T follicular helper cell (primary cell): ENCODE data around the gene EIF4E2.

ENCODE experiments used
- DNase-seq: peaks from one replicate; pipeline ENCODE4 v3.0.0-alpha.2; 2020; ENCODE audit warnings: low read depth

The EIF4E2 gene

DNA sequence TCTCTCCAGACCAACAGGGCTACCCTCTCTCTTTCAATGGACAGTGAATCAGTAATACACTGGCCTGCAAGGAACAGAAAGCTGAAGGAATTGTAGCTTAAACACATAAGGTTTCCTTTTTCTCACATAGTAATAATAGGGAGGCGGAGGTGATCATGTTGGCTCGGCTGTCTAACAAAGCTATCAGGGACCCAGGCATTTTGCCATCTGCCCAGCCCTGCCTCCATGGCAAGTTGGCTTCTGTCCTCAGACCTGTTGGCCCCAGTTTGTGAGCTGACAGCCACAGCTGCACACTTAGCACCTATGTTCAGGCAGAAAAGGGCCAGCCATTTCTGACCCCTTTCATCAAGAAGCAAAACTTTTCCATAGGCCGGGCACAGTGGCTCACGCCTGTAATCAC is 13.0 kb upstream of the EIF4E2 start:
- no peak for DNase-seq

DNA sequence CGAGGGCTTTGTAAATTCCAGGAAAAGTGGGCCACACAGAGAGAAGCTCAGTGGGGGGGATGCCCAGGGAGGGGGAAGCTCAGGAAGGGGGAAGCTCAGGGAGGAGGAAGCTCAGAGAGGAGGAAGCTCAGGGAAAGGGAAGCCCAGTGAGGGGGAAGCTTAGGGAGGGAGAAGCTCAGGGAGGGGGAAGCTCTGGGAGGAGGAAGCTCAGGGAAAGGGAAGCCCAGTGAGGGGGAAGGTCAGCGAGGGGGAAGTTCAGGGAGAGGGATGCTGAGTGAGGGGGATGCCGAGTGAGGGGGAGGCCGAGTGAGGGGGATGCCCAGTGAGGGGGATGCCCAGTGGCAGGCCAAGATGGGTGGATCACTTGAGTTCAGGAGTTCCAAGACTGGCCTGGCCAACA is 11.8 kb upstream of the EIF4E2 start:
- DNase-seq: no peak

DNA sequence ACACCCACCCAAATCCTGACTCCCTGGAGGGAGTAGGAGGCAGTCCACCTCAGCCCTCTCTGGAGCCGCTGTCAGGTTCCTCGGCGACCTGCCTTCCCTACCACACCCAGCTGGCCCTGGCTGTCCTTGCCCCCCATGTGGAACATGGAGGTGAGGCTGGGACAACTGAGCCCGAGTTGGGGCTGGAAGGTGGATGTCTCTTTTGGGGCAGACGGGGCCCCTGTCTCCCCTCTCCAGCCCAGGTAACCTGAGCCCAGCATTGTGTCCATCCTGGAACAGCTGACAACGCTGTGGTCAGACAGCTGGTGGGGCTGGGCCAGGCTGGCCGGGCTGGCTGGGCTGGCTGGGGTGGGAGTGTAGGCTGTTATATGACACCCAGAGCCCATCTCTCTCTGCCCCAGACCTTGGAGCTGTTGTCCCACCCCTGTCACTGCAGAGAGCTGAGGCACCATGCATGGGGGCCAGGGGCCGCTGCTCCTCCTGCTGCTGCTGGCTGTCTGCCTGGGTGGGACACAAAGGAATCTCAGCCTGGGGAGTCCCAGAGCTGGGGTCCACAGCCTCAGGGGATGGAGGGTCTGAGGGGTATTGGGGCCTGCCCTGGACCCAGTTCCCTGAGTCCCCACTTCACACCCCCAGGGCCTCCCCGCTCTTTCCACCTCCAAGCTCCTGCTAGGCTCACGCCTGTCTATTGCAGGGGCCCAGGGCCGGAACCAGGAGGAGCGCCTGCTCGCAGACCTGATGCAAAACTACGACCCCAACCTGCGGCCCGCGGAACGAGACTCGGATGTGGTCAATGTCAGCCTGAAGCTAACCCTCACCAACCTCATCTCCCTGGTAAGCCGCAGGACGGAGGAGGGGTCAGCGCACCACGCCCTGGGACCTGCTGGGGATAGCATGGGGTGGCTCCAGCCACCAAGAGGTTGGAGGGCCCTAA is 10.9 kb upstream of the EIF4E2 start, which contains the start of gene CHRNG:
Gene CHRNG (plus strand): TSS at position 395 of the 934 bp plus-strand sequence. CDS start 56 bp downstream, at position 451.
- DNase-seq: no peak

DNA sequence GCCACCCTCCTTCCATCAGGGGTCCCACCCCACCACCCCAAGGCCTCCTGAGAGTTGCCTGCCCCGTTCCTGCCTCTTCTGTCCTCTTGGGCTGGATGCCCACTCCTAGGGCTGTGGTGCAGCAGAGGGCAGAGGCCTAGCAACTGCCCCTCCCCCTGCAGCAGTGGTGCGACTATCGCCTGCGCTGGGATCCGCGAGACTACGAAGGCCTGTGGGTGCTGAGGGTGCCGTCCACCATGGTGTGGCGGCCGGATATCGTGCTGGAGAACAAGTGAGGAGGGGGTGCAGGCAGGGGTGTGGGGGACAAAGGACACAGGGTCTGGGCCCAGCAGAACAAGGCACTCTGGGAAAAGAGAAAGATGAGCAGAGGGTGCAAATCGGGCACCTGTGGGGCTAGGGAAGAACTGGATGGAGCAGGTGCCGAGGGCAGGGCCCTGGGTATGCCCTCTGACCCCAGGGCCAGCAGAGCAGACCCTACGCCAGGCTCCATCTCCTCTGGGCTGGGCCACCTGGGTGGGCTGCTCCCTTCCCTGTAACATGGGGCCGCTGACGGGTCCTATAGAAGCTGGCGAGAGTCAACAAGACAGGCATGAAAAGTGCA is 9.9 kb upstream of the EIF4E2 start:
- no peak for DNase-seq

DNA sequence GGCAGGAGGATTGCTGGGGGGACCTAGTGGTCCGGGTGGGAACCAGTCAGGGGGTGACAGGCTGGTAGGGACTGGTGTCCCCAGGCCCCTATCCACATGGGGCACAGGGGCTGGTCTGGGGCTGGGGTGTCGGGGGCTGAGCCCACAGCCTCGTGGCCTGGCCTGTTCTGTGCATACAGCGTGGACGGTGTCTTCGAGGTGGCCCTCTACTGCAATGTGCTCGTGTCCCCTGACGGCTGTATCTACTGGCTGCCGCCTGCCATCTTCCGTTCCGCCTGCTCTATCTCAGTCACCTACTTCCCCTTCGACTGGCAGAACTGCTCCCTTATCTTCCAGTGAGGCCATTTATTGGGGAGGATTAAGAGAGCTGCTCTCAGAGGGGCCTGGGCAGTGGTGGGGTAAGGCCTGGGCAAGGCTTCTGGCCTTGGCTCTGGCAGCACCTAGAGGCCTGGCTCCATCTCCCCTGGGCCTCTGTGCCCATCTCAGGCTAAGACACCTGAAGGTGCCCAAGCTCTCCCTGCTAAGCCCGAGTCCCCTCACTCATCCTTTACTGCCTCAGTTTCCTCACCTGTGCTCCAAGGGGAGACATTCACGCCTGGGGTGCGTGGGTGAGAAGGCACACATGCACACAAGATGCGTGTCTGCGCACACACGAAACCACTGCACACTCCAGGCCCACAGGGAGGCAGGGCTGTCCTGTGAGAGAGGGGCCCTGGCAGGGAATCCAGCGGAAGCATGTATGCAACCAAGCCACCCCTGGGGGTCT is 9.1 kb upstream of the EIF4E2 start:
- no peak for DNase-seq

DNA sequence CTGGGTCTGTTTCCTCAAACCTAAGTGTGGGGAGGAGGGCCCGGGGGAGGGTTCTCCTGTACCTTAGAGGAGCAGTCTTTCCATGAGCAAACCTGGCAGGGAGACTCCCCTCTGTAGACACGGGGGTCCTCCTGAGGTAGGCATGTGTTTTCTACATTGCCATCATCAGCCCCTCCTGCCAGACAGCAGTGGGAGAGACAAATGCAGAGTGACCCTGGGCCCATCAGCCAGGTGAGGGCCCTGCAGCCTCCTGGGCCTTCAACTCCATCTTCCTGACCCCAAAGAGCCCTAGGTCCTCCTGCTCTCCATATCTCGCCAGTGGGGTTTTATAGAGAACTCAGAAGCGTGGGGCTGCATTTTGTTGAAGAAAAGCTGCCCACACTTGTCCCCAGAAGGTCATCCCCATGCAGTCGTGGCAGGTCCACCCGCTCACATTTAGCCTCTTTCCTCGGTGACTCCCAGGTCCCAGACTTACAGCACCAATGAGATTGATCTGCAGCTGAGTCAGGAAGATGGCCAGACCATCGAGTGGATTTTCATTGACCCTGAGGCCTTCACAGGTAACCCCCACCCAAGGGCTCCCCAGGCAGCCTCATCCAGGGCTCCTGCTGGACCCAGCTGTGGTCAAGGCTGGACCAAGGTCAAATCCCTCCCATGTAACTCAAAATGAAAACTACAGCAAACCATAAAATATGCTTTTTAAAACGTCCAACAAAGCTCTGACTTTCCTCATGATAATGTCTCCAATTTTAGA is 8.4 kb upstream of the EIF4E2 start:
- no peak for DNase-seq

DNA sequence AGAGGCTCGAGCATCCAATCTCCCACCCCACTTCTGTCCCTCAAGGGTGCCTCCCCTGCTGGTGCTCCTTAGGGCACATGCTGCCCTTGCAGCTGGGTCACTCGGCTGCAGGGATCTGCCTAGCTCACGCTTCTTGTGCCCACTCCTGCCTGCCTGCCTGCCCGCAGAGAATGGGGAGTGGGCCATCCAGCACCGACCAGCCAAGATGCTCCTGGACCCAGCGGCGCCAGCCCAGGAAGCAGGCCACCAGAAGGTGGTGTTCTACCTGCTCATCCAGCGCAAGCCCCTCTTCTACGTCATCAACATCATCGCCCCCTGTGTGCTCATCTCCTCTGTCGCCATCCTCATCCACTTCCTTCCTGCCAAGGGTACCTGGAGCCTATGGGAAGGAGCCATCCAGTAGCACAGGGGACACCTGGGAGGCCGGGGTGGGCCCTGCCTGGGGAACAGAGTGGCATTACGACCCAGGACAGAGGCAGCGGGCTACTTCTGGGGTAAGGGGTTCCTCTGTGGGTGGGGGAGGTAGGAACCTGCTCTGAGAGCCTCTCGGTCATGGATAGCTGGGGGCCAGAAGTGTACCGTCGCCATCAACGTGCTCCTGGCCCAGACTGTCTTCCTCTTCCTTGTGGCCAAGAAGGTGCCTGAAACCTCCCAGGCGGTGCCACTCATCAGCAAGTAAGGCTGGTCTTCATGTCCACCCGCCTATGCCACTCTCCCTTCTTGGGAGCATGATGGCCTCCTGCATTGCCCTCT is 7.6 kb upstream of the EIF4E2 start:
- no peak for DNase-seq

DNA sequence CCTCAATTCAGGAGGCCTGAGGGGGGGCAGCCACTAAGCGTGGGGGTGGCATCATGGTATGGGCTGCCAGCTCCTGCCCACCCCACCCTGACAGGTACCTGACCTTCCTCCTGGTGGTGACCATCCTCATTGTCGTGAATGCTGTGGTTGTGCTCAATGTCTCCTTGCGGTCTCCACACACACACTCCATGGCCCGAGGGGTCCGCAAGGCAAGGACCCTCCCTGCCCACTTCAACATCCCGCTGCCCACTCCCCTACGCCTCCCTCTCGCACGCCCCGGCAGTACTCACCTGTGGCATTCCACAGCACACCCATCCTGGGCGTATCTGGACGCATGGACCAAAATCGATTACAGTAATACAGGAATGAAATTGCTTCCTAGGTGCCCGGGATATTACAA is 7.0 kb upstream of the EIF4E2 start:
- DNase-seq: no peak

DNA sequence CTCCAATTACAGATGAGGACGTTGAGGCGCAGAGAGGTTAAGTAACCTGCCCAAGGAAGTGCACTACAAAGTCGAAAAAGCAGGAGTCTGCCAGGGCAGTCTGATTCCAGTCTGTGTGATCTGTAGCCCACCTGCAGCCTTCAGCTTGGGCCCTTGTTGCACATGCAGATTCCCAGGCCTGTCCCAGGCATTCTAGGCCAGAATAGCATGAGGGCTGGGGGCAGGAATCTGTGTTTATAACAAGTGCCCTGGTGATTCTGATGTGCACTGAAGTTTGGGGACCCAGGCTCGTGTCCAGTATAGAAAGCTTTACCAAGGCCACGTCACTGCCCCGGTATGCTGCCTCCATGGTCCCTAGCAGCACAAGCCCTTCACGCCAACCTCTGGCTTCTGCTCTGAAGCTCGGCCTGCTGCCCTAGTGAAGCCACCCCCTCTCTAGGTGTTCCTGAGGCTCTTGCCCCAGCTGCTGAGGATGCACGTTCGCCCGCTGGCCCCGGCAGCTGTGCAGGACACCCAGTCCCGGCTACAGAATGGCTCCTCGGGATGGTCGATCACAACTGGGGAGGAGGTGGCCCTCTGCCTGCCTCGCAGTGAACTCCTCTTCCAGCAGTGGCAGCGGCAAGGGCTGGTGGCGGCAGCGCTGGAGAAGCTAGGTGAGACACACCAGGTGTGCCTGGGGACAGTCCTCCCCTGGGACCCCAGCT is 6.4 kb upstream of the EIF4E2 start:
- no peak for DNase-seq

DNA sequence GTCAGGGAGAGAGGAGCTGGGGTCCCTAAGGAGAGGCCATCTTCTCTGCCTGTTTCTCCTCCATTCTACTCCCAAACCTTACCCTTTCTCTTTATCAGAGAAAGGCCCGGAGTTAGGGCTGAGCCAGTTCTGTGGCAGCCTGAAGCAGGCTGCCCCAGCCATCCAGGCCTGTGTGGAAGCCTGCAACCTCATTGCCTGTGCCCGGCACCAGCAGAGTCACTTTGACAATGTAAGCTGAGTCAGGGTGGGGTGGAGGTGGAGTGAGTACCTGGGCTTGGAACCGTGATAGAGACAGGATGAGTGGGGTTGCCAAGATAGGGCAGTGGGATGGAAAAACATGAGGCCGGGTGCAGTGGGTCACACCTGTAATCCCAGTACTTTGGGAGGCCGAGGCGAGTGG is 5.8 kb upstream of the EIF4E2 start:
- DNase-seq: no peak

DNA sequence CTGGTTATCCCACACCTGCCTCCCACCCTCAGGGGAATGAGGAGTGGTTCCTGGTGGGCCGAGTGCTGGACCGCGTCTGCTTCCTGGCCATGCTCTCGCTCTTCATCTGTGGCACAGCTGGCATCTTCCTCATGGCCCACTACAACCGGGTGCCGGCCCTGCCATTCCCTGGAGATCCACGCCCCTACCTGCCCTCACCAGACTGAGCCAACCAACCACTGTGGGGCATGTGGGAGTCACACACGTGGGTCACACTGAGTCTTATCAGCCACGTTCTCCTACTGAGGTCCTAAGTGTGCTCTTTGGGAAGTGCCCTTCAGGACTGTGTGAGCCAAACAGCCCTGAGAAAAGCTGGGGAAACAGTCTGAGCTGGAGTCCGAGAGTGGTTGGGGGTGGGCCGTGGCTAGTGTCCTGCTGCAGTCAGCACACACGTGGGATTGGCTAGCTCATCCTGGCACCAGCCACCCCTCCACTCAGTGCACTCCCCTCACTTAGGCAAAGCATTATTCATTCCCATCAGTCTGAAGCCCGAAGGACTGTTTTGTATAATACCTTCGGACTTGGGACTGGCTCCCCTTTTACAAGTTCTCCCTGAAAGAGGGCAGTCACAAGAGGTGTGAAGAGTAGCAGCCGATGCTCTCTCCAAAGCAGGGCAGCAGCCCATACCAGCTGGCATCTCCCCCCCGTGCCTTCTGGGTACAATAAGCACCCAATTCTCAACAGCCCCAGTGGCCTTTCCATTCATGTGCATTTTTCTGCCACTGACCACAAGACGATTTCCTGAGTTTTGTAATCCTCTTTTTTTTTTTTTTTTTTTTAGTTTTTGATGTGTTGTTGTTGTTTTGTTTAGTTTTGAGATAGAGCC is 4.7 kb upstream of the EIF4E2 start:
- no peak for DNase-seq

DNA sequence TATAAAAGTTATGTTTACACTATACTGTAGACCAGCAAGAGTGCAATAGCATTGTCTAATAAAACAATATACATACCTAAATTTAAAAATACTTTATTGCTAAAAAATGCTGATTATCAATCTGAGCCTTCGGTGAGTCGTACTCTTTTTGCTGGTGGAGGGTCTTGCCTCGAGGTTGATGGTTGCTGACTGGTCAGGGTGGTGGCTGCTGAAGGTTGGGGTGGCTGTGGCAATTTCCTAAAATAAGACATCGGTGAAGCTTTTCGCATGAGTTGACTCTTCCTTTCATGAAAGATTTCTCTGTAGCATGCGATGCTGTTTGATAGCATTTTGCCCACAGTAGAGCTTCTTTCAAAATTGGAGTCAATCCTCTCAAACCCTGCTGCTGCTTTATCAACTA is 2.5 kb upstream of the EIF4E2 start:
- no peak for DNase-seq

DNA sequence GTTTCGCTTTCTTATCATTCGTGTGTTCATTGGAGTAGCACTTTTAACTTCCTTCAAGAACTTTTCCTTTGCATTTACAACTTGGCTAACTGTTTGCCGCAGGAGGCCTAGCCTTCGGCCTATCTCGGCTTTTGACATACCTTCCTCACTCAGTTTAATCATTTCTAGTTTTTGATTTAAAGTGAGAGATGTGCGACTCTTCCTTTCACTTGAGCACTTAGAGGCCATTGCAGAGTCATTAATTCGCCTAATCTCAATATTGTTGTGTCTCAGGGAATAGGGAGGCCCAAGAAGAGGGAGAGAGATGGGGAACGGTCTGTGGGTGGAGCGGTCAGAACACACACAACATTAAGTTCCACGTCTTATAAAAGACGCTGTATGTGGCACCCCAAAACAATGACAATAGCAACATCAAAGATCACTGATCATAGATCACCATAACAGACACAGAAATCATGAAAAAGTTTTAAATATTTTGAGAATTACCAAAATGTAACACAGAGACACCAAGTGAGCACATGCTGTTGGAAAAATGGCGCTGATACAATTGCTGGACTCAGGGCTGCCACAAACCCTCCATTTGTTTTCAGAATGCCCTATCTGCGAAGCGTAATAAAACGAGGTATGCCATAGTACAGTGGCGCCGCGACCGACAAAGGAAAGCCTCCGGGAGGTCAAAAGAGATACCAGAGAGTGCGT is 685 bp upstream of the EIF4E2 start:
- DNase-seq: no peak

DNA sequence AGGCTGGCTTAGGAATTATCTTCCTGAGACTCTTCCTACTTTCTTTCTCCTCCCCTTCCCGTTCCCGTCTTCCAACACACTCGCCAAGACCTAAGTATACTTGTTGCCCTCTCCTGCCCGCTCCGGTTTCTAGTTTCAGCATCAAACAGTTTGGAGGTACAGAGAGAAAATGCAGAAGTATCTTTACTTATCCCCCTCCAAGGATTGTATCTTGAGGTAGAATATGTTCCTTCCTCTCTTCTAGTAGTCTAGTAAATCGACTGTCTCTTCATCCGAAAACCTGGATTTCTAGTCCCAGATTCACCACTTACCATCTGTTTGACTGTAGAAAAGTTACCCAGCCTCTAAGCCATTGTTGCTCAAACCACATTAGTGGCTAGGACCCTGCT is 755 bp downstream of the EIF4E2 start:
- no peak for DNase-seq

DNA sequence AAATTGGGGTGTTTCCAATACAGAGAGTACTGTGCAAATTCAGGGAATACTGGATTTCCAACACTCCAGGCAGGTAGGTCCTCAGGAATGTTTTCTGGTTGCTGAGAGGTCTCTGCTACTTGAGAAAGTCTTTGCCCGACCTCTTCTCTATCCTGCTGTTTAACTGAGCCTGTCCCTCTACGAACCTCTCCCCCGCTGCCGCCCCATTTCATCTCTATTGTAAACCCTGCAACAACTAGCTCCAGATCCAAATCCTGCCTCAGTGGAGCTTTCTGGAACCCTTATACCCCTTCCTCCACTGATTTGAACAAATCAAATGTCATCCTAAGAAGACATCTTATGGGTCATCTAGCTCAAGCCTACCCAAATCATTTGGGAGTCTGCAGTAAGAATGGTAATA is 1.3 kb downstream of the EIF4E2 start:
- DNase-seq: no peak

DNA sequence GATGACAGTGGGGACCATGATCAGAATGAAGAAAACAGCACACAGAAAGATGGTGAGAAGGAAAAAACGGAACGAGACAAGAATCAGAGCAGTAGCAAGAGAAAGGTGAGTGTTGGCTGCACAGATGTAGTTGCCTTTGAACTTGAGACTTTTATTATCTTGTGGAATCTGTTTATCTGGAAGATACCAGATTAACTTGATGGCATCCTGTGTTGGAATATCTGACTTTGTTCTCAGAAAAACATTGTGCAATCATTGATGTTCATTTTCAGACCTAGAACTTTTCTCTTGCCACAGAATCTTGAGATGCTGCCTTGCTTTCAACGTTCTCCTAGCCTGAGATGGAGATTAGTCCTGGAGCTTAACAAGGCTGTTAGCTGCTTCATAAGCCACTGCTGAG is 5.9 kb downstream of the EIF4E2 start:
- DNase-seq: no peak

DNA sequence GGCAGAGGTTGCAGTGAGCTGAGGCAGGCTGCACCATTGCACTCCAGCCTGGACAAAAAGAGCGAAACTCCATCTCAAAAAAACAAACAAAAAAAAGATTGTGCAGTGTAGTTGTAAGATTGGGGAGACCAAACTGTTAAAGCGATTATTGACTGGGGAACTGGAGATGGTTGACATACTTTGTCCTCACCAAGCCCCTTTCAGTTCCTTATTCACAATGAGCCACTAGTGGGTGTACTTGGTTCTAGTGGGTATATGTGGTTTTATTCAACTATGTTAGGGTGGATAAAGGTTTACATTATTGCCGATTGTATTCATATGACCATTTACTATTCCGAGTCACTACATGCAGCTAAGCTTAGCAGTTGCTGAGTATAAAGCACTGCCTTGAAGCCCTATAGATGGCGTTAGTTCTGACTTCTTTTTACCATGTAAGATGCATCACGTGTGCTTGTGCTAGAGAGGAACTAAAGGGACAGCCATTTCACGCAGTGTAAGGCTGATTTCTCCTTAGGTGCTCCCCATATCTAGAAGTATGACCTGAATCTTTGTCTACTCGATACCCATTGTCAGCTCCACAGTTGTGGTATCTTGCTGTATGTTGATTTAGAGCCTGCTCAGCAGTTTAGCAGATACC is 12.1 kb downstream of the EIF4E2 start:
- no peak for DNase-seq

DNA sequence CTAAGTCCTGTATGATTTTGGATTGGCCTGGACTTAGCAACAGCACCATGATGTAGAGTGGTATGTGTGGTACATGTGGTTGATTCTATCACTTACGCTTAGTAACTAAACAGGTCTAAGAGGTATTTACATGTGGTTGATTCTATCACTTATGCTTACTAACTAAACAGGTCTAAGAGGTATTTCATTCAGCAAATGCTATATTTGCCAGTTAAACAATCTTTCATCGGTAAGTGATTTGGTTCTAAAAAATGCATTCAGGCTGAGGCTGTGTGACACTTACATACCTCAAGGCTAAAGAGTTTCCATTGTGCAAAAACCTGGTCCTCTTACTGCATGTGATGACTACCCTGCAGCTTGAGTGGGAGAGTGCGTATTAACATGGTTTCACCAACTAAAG is 13.1 kb downstream of the EIF4E2 start:
- DNase-seq: no peak

DNA sequence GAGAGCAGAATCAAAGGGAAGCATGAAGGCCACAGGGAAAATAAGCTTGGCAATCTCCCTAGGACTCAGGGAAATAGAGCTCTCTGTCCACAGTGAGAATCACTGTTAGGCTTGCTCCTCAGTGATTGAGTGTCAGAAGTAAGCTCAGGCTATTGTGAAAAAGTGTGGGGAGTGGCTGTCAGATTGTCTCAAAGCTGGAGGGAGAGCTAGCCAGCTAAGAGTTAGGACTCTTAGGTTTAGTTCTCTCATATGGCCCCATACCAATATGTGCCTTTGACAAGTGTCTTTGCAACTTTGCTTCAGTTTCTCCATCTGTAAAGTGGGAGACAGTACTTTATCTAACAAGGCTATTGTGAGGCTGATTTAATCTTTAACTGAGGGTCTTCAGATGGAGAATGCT is 17.2 kb downstream of the EIF4E2 start:
- no peak for DNase-seq
